Hematopoietic multipotent progenitor cell treated with erythropoietin and hydrocortisone succinate and interleukin-3 and kit ligand, for 17 days (in vitro differentiated cells): Measurements from ENCODE around the gene ACTR10.
"Not testable (repeated sequence)": the region's sequence is repeated elsewhere in the genome, so short reads cannot be mapped to it uniquely, and the experiment has no call there.

ENCODE experiments used
- DNase-seq: peaks from one replicate; pipeline ENCODE4 v3.0.0-alpha.2; 2015; ENCODE audit warnings: low spot score

The ACTR10 gene

DNA sequence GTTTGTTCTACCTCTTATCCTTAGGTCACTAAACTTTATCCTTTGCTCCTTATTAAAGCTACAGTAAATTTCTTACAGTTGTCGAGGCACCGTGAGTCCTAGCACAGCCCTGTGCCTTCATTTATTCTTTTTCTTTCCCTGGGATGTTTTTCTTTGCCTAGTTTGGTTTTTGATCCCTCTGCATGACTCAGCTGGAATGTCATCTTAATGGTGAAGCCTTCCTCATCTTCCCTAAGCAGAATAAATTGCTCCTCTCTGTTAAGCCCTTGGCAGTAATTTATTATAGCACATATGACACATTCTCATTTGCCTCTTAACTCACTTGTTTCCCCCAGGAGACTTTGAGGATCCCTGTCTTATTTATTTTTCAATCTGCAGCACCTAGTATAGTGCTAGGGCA lies 16.6 kb downstream of the ACTR10 start:
- no peak for DNase-seq

GRCh38 chr14:58227096-58227819 lies 27.3 kb downstream of the ACTR10 start:
- DNase-seq: no peak

DNA sequence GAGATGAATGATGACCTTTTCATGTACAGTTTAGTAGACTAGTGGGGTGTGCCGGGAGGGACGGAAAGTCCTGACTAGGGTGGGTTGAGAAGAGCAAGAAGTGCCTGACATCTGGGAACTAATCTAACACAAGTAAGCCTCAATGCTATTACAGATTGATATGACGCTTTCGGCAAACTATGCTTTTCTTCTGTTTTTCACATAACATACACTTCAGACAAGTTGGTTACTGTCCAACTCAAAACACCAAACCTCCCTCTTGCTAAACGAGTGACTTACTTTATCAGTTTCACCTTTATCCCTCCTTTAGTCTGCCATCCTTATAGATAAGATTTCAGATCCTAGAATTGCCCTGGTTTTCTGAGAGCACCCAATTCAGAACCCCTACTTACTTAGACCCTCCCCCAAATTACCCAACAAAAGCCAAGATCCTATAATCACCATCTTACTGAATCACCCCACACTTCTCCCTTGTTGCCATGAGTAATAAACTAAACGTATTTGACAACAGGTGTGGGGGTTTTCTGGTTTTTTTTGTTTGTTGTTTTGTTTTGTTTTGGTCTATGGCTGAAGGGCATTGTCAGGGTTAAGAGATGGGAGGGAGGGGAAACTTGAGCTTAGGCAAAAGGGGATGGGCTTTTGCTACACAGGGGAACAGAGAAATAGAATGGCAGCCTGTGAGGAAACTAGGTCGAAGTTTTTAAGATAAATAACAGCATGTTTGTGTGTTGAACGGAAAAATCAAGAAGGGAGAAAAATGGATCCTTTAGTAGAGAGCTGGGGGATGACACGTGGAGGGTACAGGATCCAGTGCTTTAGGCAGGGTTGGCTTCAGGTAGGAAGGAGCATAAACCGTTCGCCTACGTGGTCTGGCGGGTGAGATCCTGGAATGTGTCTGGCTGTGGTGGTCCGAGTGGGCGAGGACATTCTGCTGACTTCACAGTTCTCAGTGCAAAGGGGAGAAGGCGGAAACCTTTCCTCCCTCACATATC lies 38.6 kb downstream of the ACTR10 start:
- peak; percentile 17 for DNase-seq

GRCh38 chr14:58239244-58240195 lies 39.6 kb downstream of the ACTR10 start:
- DNase-seq: peak; percentile 90

GRCh38 chr14:58243790-58244555 lies 44.0 kb downstream of the ACTR10 start:
- DNase-seq: no peak

- DNase-seq: peak; percentile 98
Measured at GRCh38 chr14:58244556-58245387, 44.8 kb downstream of the ACTR10 start, which contains the start of gene PSMA3. Gene PSMA3 (plus strand): TSS chr14:58244843. CDS start chr14:58244921, 78 bp downstream.

DNA sequence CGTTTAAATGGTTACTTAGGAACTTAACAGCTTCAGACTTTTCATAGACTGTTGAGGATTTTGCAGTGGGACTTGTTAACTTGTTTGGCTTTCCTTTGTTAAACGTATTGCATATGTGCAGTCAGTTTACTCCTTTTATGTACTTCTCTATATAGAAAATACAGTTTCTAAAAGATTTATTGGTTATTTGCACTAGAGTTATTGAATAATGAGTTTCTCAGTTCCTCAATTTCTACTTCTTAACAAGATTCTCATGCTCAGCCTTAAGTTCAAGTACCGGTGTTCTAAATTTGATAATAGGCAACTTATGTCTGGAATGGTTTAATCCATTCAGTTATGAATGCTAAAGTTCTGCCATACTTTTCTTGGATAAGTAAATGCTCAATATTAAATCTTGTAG lies 45.6 kb downstream of the ACTR10 start:
- DNase-seq: no peak

DNA sequence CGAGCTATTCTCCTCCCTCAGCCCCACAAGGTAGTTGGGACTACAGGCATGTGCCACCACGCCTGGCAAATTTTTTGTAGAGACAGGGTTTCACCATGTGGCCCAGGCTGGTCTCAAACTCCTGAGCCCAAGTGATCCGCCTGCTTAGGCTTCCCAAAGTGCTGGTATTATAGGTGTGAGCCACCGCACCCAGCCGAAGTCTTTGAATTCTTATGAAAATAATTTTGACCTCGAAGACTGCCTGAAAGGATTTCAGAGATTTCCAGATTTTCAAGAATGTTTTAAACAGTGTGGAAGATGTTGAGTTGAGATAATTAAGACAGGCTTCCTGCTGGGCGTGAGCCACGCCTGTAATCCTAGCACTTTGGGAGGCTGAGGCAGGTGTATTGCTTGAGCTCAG lies 49.7 kb downstream of the ACTR10 start:
- DNase-seq: no peak

GRCh38 chr14:58258156-58258555 lies 58.2 kb downstream of the ACTR10 start:
- no peak for DNase-seq

DNA sequence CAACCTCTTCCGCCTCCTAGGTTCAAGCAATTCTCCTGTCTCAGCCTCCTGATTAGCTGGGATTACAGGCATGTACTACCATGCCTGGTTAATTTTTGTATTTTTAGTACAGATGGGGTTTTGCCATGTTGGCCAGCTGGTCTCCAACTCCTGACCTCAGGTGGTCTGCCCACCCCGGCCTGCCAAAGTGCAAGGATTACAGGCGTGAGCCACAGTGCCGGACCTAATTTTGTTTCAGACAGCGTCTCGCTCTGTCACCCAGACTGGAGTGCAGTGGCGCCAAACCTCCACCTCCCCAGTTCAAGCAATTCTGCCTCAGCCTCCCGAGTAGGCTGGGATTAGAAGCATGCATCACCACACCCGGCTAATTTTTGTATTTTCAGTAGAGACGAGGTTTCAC lies 62.1 kb downstream of the ACTR10 start:
- DNase-seq: not testable (repeated sequence)

DNA sequence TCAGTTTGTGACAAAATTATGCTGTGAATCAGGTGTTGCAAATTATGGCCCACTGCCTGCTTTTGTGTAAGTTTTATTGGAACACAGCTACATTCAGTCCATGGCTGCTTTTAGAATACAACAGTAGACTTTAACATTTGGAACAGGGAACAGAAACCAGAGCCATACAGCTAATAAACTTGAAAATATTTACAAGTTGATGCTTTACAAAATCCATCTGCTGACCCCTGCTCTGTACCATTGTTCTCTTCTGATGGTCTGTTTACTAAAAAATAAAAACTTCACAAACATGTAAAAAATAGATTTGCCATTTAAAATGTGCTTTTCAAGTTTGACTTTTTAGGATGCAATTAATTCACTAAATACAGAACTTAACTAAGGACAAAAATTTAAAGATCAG lies 65.5 kb downstream of the ACTR10 start:
- DNase-seq: no peak

GRCh38 chr14:58270628-58271027 lies 70.7 kb downstream of the ACTR10 start:
- no peak for DNase-seq

DNA sequence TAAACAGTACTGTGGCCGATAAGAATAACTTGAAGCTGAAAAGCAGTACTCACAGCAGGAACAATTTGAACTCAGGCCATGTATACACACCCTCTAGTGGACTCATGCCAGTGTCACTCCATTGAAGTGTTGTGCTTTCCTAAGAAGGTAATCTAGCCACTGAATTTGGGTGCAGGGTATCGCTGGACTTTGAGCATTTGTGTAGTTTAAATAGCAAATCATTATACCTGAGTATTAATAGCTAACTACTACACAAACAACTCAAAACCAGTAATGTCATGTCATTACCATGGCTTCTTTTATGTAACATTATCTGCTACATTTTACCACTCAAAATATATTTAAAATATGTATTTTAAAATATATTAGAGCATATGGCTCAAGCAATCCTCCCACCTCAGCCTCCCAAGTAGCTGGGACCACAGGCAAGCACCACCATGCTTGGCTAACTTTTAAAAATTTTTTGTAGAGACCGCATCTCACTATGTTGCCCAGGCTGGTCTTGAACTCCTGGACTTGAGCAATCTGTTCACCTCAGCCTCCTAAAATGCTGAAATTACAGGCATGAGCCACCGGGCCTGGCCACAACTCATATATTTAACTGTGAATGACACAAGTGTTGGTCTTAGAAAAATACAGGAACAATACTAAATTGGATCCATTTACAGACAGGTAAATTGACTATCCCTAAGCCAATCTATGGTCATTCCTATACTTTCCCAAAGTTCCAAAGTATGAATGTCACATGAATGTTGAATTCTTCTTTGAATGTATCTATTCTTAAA lies 72.8 kb downstream of the ACTR10 start:
- peak; percentile 31 for DNase-seq

DNA sequence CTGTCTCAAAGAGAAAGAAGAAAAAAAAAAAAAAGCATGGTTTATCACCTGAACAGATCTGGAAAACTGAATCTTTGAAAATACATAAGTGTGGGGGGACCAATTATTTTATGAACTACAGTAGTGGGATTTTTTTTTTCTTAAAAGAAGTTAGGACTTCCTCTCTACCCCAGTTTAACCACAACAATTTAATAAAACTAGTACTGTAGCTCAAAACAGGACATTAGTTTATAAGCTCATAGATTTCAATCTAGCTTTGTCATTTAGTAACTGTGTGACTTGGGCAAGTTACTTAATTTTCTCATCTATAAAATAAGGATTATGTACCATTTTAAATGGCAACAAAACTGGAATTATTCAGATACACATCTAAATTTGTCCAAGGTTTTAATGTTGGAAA lies 74.9 kb downstream of the ACTR10 start:
- no peak for DNase-seq

GRCh38 chr14:58275527-58276190 lies 75.7 kb downstream of the ACTR10 start:
- no peak for DNase-seq

DNA sequence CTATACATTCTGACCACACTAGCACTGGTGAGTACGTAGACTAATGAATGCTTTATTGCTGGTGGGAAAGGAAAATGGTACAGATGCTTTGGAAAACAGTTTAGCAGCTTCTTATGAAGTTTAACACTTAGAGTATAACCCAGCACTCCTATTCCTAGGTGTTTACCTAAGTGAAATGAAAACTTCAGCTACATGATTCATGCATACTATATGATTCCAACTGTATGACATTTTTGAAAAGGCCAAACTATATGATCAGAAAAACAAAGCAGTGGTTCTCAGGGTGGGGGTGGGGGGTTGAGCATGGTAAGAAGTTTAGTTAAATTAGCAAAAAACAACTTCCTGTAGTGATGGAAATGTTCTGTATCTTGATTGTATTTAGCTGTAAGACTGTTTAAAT lies 76.3 kb downstream of the ACTR10 start:
- DNase-seq: no peak

- DNase-seq: no peak
Measured at GRCh38 chr14:58278177-58278576, 78.2 kb downstream of the ACTR10 start.

DNA sequence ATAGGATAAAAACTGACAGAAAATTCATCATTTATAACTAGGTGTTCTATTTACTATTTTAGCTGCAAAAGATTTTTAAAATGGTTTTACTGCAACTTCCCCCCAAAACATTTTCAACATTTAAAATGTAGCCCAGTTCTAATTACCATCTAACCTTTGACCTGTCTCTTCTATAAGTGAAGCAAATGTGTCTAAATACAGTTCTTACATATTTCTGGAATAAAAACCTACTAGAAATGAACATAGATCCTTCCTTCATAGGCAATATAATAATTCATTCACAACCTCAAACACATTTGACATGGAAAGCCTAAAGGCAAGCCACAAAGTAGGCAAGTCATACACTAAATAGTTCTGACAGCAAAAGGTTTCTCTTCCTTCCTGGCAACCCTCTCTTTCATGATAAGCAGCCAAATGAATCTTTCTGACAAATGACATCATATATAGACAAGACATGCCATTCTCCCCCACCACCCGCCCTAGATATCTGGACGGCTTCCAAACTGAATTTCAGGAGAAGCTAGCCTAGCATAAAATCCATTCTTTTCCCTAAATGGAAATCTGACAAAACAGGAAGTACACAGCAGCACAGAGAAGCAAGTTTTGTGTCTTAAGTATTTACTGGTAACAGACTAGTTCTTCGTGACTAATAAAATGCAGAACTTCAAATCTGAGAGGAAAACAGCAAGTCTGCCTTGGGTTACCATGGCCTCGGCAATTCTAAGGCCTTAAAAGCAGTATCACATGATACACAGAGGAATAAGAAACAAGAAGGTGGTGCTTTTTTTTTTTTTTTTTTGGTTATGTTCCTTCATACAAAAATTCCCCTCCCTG lies 81.2 kb downstream of the ACTR10 start:
- peak; percentile 40 for DNase-seq
